Immature natural killer cell (primary cell): Measurements from ENCODE around the gene ROBO1. TPM values are rescaled to one million over a fixed set of nuclear protein-coding genes. Genes with fewer than 3 reads are reported as not detected.
"Not testable (repeated sequence)": the region's sequence is repeated elsewhere in the genome, so short reads cannot be mapped to it uniquely, and the experiment has no call there.

Experiments used
- DNase-seq, 3 donors: peaks; one replicate each; pipeline ENCODE4 v3.0.0; 2022; ENCODE audit warnings: mixed read lengths in 1 of 3
- H3K27ac Mint-ChIP-seq, 6 donors: one replicate each; pipeline ENCODE4 v1.8.0; 2020; ENCODE audit warnings: mixed read lengths in 6 of 6, mild to moderate bottlenecking in 5 of 6, inconsistent platforms in 4 of 6, moderate library complexity in 3 of 6
- H3K27me3 Mint-ChIP-seq, 3 donors: one replicate each; pipeline ENCODE4 v1.8.0; 2020 to 2021; ENCODE audit warnings: low read depth in 3 of 3, mild to moderate bottlenecking in 3 of 3, mixed read lengths in 3 of 3, moderate library complexity in 3 of 3, inconsistent platforms in 1 of 3
- H3K36me3 Mint-ChIP-seq, 3 donors: one replicate each; pipeline ENCODE4 v1.8.0; 2020; ENCODE audit warnings: mixed read lengths in 3 of 3, inconsistent platforms in 2 of 3, mild to moderate bottlenecking in 2 of 3
- H3K4me1 Mint-ChIP-seq, 2 donors: one replicate each; pipeline ENCODE4 v1.8.0; 2020; ENCODE audit warnings: inconsistent platforms in 2 of 2, mild to moderate bottlenecking in 2 of 2, mixed read lengths in 2 of 2, moderate library complexity in 1 of 2
- H3K4me3 Mint-ChIP-seq, 5 donors: one replicate each; pipeline ENCODE4 v1.8.0; 2020; ENCODE audit warnings: mild to moderate bottlenecking in 5 of 5, mixed read lengths in 5 of 5, inconsistent platforms in 3 of 5, moderate library complexity in 3 of 5
- H3K9me3 Mint-ChIP-seq, 6 donors: one replicate each; pipeline ENCODE4 v1.8.0; 2020; ENCODE audit warnings: mild to moderate bottlenecking in 6 of 6, mixed read lengths in 6 of 6, inconsistent platforms in 4 of 6, moderate library complexity in 3 of 6
- polyA plus RNA-seq, 3 donors: library from polyadenylated mRNA; unstranded; fragments of 300-500 nt; fragmentation: Illumina TruSeq; gene quantifications; one replicate each; pipeline ENCODE4 v1.2.3, GENCODE V29; 2021

Gene ROBO1
- polyA plus RNA-seq, 3 donors from 2014 or later: 0.63 TPM; not detected in 2

DNA sequence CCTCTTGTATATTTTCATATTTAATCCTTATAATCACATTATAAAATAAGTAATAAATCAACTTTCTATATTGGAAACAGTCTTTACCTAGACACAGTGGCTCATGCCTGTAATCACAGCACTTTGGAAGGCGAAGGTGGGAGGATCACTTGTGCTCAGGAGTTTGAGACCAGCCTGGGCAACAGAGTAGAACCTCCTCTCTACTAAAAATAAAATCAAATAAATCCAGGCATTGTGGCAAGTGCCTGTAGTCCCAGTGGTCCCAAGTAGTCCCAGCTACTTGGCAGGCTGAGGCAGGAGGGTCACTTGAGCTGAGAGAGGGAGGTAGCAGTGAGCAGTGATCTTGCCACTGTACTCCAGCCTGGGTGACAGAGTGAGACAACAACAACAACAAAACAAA, 975.1 kb downstream of the ROBO1 start:
- no peak for DNase-seq
- peaks cover 10 to 53% (median 20%) of the 10 kb centered on the region in 6 donors for H3K9me3 Mint-ChIP-seq
- no peak overlapping the region for H3K27ac Mint-ChIP-seq
- no peaks in the 10 kb centered on the region for H3K36me3 Mint-ChIP-seq
- no peak overlapping the region for H3K4me3 Mint-ChIP-seq
- H3K27me3 Mint-ChIP-seq: no peaks in the 10 kb centered on the region
- H3K4me1 Mint-ChIP-seq: peaks cover 0 to 10% of the 10 kb centered on the region in 2 donors

DNA sequence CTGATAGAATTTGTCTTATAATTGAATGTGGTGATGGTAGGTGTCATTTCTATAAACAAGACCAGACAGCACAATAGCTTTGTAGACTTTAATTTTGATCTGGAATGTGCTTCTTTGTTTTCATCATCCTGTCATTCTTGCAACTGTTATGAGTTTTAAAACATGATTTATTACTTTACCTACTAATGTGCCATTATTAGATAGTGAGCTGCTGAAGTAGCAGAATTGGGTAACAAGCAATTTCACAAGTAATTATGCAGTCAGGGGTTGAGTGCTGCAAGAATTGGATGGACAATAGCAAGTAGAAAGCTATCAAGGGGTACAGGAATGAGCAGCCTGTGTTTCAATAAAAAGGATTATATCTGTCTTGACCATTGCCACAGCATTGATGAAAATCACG, 975.6 kb downstream of the ROBO1 start:
- Mint-ChIP-seq H3K4me3 (no peak overlapping the region), H3K4me1 (peaks cover 0 to 10% of the 10 kb centered on the region in 2 donors), H3K27me3 (no peaks in the 10 kb centered on the region), H3K9me3 (peaks cover 8 to 53% (median 20%) of the 10 kb centered on the region in 6 donors), H3K27ac (no peak overlapping the region), H3K36me3 (no peaks in the 10 kb centered on the region)
- DNase-seq: no peak

DNA sequence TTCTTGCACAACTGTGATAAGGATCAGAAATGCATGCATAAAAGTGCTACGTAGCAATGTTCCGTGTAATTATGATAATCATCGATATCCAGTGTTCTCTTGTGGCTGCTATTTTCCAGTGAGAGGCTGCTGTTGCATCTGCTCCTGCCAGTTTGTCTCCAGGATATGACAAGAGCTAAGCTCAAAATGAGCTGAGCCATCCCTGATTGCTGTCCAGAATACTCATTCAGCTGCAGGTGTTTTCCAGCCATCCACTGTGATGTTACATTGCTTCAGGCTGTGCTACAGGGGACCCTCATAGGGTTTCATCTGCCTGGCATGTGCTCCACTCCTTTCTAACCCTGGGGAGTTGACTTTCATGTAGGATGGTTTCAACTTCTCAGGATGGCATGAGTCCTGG, 976.0 kb downstream of the ROBO1 start:
- Mint-ChIP-seq H3K27me3 (no peaks in the 10 kb centered on the region), H3K27ac (no peak overlapping the region), H3K4me3 (no peak overlapping the region), H3K36me3 (no peaks in the 10 kb centered on the region), H3K4me1 (peaks cover 0 to 5% of the 10 kb centered on the region in 2 donors), H3K9me3 (peaks cover 3 to 50% (median 18%) of the 10 kb centered on the region in 6 donors)
- DNase-seq: no peak

DNA sequence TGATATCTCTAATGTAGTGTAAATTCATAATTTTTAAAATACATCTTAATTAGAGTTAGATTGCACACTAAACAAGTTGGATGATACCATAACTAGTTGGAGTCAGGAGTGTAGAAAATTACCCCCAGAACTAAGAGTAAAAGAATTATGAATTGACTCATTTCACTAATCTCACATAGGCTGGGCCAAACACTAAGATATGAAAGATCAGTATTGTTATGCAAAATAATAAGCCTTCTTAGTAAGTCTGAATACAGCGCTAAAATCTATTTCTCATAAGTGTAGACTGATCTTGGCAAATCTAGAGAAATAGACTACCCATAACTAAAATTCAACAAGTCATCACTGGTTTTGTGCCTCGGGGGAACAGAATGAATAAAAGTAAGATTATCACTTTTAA, 979.0 kb downstream of the ROBO1 start:
- H3K27me3 Mint-ChIP-seq: no peaks in the 10 kb centered on the region
- DNase-seq: no peak
- H3K9me3 Mint-ChIP-seq: peaks cover 0 to 48% (median 13%) of the 10 kb centered on the region in 6 donors
- no peak overlapping the region for H3K27ac Mint-ChIP-seq
- H3K36me3 Mint-ChIP-seq: no peaks in the 10 kb centered on the region
- H3K4me3 Mint-ChIP-seq: no peak overlapping the region
- H3K4me1 Mint-ChIP-seq: no peaks in the 10 kb centered on the region

DNA sequence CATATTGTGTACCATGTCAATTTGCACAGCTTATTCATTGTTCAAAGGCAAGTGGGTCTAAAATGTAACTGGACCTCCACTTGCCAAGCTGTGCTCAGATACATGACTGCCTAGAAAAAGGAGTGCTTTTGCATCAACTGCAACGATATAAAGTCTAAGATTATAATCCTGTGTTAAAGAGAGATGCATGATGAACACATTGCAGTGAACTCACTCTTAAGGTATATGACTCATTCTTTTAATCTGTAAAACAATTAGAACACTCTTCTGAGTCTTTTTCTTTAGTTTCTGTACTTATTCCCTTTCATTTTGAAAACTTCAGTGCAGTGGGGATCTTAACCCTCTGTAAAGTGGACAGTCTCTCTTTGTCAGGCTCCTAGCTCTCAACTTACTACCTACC, 982.8 kb downstream of the ROBO1 start:
- Mint-ChIP-seq H3K9me3 (peaks cover 7 to 45% (median 18%) of the 10 kb centered on the region in 6 donors), H3K4me1 (no peaks in the 10 kb centered on the region), H3K4me3 (no peak overlapping the region), H3K27me3 (no peaks in the 10 kb centered on the region), H3K27ac (no peak overlapping the region), H3K36me3 (no peaks in the 10 kb centered on the region)
- DNase-seq: no peak

DNA sequence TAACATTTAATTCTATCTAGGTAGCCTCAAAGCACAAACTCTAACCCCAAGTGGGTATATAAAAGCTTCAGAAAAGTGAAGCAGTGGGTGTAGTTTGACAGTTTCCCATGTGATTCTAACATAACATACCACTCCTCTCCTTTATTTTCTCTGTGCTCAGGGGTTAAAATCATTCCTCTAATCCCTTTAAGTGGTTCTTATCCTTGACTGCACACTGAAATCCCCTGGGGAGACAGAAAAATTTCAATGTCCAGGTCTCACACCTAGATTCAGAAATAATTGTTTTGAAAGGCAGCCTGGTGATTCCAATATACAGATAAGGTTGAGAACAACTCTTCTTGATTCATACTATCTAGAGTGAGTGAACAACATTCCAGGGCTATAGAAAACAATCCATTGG, 986.4 kb downstream of the ROBO1 start:
- H3K9me3 Mint-ChIP-seq: peaks cover 7 to 53% (median 25%) of the 10 kb centered on the region in 6 donors
- H3K4me3 Mint-ChIP-seq: no peak overlapping the region
- H3K4me1 Mint-ChIP-seq: no peaks in the 10 kb centered on the region
- peaks cover 0 to 2% (median 1%) of the 10 kb centered on the region in 3 donors for H3K27me3 Mint-ChIP-seq
- no peak for DNase-seq
- H3K36me3 Mint-ChIP-seq: peaks cover 0 to 4% (median 0%) of the 10 kb centered on the region in 3 donors
- no peak overlapping the region for H3K27ac Mint-ChIP-seq

DNA sequence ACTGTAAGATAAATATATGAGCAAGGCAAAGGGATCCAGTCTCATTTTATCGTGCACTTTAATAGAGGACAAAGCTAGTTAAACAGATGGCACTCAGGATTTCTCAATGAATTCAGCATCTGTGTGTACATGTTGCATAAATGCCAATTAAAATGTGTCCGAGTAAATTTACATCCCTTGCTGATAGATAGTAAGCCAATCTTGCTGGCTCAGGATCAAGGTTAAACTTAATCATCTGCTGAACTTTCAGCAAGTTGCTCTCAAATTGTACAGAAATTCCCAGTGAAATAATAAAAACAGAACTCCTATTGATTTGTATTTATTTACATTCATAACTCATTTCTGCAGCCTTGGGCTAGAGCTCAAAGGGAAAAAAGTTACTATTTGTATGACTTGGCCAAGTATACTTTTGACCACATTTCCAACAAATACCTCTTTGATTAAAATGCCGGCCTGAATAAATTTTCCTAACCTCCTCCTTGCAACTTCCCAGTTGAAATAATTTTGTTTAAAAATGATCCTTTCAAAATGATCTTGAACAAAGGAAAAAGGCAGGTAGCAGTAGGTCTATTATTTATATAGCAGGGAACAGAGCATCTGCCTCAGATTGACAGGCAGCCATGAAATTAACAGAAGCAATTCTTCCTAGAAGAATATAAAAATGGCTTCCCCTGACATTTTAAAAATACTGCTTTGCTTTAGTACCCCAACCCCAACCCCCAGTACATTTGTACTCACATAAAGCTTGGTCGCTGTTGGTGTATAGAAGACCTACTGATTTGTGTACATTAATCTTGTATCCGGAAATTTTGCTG, 1001.9 kb downstream of the ROBO1 start:
- no peak overlapping the region for H3K27ac Mint-ChIP-seq
- H3K9me3 Mint-ChIP-seq: peaks cover 1 to 47% (median 12%) of the 10 kb centered on the region in 6 donors
- no peaks in the 10 kb centered on the region for H3K4me1 Mint-ChIP-seq
- no peaks in the 10 kb centered on the region for H3K36me3 Mint-ChIP-seq
- no peak for DNase-seq
- no peak overlapping the region for H3K4me3 Mint-ChIP-seq
- H3K27me3 Mint-ChIP-seq: no peaks in the 10 kb centered on the region

DNA sequence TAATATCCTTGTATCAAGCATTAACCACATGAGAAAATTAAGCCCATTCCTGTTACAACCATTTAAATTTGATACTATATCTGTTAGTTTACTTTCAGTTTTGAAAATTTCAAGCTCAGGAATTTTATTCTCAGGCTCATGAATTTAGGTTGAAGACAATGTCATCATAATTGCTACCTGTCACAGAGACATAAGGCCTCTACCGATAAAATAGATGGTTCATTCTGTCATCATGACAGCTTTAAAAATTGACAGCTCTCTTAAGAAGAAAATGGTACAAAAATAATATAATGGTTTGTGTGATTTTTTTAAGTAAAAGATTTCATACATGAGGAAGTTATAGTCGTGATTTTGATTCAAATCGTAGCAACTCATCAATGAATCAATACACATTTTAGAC, 1003.2 kb downstream of the ROBO1 start:
- H3K4me1 Mint-ChIP-seq: no peaks in the 10 kb centered on the region
- no peak overlapping the region for H3K4me3 Mint-ChIP-seq
- H3K36me3 Mint-ChIP-seq: no peaks in the 10 kb centered on the region
- H3K9me3 Mint-ChIP-seq: peaks cover 4 to 44% (median 11%) of the 10 kb centered on the region in 6 donors
- DNase-seq: no peak
- no peaks in the 10 kb centered on the region for H3K27me3 Mint-ChIP-seq
- no peak overlapping the region for H3K27ac Mint-ChIP-seq

DNA sequence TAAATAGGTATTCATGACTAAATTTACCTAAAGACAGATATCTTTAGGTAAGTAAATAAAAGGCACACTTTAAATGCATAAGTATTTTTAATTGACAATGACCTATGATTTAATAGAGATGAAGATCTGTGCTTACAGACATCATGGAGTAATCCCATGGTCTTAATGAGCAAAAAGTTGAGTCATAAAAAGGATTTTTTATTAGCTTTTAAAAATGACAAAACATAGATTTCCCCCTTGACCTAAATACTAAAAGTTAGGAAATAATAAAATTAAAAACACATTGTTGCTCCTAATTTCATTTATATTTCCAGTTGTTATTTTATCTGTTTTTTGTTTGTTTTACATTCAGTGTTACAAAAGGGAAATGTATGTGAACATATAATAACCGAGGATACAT, 1005.7 kb downstream of the ROBO1 start:
- H3K4me3 Mint-ChIP-seq: no peak overlapping the region
- H3K27ac Mint-ChIP-seq: no peak overlapping the region
- no peak for DNase-seq
- H3K27me3 Mint-ChIP-seq: peaks cover 0 to 2% (median 0%) of the 10 kb centered on the region in 3 donors
- no peaks in the 10 kb centered on the region for H3K36me3 Mint-ChIP-seq
- peaks cover 4 to 47% (median 10%) of the 10 kb centered on the region in 6 donors for H3K9me3 Mint-ChIP-seq
- no peaks in the 10 kb centered on the region for H3K4me1 Mint-ChIP-seq

DNA sequence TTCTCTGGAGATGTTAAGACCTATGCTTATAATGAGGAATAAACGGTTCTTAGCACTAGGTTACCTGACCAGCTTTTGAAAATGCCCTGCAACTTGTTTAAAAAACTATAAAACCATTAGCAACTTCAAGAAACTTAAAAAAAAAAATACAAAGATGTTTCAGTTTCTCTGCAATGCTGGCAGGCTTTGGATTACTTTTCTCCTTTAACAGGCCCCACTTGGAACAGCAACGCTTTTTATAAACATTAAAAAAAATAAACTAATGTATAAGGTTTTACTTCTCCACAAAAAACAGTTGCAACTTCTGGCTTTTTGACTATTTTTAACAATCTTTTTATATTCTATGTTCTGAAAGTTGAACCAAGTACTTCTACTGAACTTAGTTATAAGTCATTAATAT, 1006.7 kb downstream of the ROBO1 start:
- no peaks in the 10 kb centered on the region for H3K36me3 Mint-ChIP-seq
- peaks cover 3 to 44% (median 10%) of the 10 kb centered on the region in 6 donors for H3K9me3 Mint-ChIP-seq
- no peak overlapping the region for H3K27ac Mint-ChIP-seq
- H3K4me3 Mint-ChIP-seq: no peak overlapping the region
- DNase-seq: no peak
- H3K4me1 Mint-ChIP-seq: no peaks in the 10 kb centered on the region
- peaks cover 0 to 2% (median 0%) of the 10 kb centered on the region in 3 donors for H3K27me3 Mint-ChIP-seq

DNA sequence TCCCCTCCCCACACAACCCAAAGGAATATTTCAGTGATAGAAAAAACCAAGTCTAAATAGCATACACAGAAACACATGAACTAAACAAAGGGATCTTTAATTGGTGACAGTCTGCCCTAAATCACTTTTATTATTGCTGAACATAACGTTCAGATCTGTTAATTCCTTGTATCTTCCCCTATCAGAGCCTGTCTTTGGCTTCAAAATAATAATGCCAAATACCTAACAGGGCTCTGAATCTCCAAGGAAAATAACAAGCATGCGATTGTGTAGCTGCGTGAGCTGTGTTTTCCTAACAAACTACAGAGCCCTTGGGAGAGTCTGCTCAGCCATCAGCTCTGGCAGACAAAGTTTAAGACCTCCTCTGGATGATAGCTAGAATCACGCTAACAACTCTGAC, 1010.1 kb downstream of the ROBO1 start:
- Mint-ChIP-seq H3K27ac (no peak overlapping the region), H3K36me3 (no peaks in the 10 kb centered on the region), H3K9me3 (peaks cover 4 to 56% (median 17%) of the 10 kb centered on the region in 6 donors), H3K4me3 (no peak overlapping the region), H3K4me1 (no peaks in the 10 kb centered on the region), H3K27me3 (peaks cover 0 to 2% (median 0%) of the 10 kb centered on the region in 3 donors)
- DNase-seq: no peak

DNA sequence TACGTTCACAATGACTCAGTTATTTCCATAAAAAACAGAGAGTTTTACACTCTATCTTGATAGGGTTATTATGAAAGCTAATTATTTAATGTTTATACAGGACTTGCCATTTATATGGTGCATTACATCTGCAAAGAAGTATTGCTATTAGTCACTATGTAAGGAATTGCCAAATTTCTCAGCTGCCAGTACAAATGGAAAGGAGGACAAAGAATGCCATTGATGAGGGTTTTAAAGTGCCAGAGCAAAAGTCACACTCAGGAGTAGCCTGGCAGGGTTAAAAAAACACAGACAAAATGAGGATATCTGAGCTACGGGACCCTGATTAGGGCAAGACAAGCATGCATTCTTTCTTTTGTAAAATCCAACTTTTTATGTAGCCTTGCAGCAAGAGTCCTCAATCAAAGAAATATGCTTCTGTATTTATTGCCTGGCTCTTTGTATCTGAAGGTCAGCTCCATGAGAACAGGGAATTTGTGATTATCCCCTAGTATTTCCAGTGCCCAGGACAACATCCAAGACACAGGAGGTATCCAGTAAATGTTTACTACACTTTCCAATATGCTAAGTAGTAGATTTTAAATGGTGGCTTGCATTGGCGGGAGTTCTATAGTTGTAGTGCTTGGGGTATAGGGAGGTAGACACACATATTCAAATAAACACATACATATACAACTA, 1013.6 kb downstream of the ROBO1 start:
- no peak overlapping the region for H3K4me3 Mint-ChIP-seq
- H3K27me3 Mint-ChIP-seq: peaks cover 0 to 2% (median 0%) of the 10 kb centered on the region in 3 donors
- H3K9me3 Mint-ChIP-seq: peaks cover 0 to 46% (median 13%) of the 10 kb centered on the region in 6 donors
- no peak for DNase-seq
- H3K4me1 Mint-ChIP-seq: no peaks in the 10 kb centered on the region
- no peak overlapping the region for H3K27ac Mint-ChIP-seq
- H3K36me3 Mint-ChIP-seq: no peaks in the 10 kb centered on the region

DNA sequence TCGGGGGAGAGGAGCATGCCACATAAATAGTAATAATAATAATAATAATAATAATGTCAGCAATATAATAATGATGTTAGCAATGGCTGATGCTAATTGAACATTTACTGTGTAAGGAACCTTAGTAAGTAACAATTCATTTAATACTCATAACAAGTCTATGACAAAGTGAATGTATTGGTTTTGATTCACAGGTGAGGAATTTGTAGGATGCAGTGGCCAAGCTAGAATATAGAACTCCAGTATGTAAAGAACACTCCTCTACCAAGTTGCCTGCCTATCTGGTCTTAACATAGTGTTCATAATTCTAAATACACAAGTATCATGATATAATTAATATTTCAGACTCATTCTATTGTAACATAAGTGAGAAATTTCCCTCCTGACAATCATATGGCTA, 1016.5 kb downstream of the ROBO1 start:
- peaks cover 0 to 35% (median 11%) of the 10 kb centered on the region in 6 donors for H3K9me3 Mint-ChIP-seq
- H3K36me3 Mint-ChIP-seq: no peaks in the 10 kb centered on the region
- H3K4me1 Mint-ChIP-seq: no peaks in the 10 kb centered on the region
- no peak overlapping the region for H3K4me3 Mint-ChIP-seq
- H3K27me3 Mint-ChIP-seq: peaks cover 0 to 2% (median 0%) of the 10 kb centered on the region in 3 donors
- no peak for DNase-seq
- no peak overlapping the region for H3K27ac Mint-ChIP-seq

DNA sequence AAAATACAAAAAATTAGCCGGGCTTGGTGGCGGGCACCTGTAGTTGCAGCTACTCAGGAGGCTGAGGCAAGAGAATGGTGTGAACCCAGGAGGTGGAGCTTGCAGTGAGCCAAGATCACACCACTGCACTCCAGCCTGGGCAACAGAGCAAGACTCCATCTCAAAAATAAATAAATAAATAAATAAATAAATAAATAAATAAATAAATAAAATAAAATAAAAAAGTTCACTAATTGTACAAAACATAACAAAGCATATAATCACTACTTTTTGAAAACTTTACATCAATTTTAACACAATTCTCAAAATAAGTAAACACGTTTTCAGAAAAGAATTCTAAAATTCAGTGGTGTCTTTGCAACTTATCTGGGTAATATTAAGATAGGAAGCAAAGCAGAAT, 1017.5 kb downstream of the ROBO1 start:
- H3K9me3 Mint-ChIP-seq: peaks cover 0 to 40% (median 13%) of the 10 kb centered on the region in 6 donors
- H3K27me3 Mint-ChIP-seq, H3K4me3 Mint-ChIP-seq, H3K36me3 Mint-ChIP-seq, H3K27ac Mint-ChIP-seq, DNase-seq, H3K4me1 Mint-ChIP-seq: not testable (repeated sequence)
